ENCODE results near the gene OGT. TPM values are rescaled to one million over a fixed set of nuclear protein-coding genes. Genes with fewer than 3 reads are reported as not detected.
A peak's percentile ranks its signal among the peaks of the same experiment; 100 is the strongest.
"Not testable (repeated sequence)": the region's sequence is repeated elsewhere in the genome, so short reads cannot be mapped to it uniquely, and the experiment has no call there.

OGT gene
- total RNA-seq, 2 experiments from 2014 or later: 354 to 358 TPM

DNA sequence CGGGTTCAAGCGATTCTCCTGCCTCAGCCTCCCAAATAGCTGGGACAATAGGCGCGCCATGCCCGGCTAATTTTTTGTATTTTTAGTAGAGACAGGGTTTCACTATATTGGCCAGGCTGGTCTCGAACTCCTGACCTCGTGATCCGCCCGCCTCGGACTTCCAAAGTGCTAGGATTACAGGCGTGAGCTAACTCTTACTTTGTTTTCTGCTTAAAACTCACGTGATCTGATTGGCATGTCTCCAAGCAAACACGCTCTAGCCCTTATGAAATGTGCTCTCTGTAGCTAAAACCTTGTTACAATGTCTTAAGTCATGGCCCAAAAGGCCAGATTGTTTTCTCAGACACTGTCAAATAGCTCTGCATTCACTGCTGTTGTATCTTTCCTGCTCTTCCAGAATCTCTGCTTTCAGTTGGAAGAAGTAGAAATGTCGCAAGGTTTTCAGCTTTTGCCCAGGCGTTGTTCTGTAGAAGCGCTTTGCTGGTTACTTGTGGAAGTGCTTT, 39.7 kb upstream of the OGT start:
- Mint-ChIP-seq H3K27ac (no peak overlapping the region), H3K4me3 (peak overlapping the region; percentile 76), H3K36me3 (ENCODE audit: low read depth) (peaks cover 2% of the 10 kb centered on the region), H3K4me1 (ENCODE audit: low read depth) (peaks cover 8% of the 10 kb centered on the region), H3K27me3 (no peaks in the 10 kb centered on the region), H3K9me3 (no peaks in the 10 kb centered on the region)
- TF ChIP-seq, protein P1, sequence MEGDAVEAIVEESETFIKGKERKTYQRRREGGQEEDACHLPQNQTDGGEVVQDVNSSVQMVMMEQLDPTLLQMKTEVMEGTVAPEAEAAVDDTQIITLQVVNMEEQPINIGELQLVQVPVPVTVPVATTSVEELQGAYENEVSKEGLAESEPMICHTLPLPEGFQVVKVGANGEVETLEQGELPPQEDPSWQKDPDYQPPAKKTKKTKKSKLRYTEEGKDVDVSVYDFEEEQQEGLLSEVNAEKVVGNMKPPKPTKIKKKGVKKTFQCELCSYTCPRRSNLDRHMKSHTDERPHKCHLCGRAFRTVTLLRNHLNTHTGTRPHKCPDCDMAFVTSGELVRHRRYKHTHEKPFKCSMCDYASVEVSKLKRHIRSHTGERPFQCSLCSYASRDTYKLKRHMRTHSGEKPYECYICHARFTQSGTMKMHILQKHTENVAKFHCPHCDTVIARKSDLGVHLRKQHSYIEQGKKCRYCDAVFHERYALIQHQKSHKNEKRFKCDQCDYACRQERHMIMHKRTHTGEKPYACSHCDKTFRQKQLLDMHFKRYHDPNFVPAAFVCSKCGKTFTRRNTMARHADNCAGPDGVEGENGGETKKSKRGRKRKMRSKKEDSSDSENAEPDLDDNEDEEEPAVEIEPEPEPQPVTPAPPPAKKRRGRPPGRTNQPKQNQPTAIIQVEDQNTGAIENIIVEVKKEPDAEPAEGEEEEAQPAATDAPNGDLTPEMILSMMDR (IDR thresholded peaks at IDR 0.05): no peak
- DNase-seq (no peak), ATAC-seq (no peak)
- CTCF ChIA-PET: no interaction called here
- intact Hi-C loops (cut with micrococcal nuclease): no loop called here
- POLR2A ChIA-PET: interaction anchor here (1.0 to 2.2 kb wide), 5 partner anchors 36 to 125 kb away, joined by 3 to 21 read pairs (median 4); partner anchors contain the start of genes CXCR3 and OGT

DNA sequence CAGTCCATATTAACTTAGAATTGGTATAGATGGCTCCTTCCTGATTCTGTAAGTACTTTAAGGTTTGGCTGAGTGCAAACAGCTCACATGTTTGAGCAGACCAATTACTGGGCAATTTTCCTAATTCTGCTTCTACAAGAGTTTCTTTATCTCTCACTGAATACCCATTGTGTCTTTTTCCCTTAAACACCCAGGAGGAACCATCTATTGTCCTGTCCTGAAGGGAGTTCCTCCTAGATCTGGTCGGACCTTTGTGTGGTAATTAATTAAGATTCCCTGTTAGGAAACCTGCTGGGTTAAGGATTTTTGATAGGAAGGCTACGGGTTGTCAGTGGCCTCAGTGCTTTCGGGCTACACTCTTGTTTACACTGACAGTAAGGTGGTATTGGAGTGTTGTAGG, 36.9 kb upstream of the OGT start:
- H3K27me3 Mint-ChIP-seq; CTCF ChIA-PET; H3K9me3 Mint-ChIP-seq; POLR2A ChIA-PET; H3K27ac Mint-ChIP-seq; intact Hi-C loops (cut with micrococcal nuclease); DNase-seq; ATAC-seq; H3K36me3 Mint-ChIP-seq (ENCODE audit: low read depth); H3K4me1 Mint-ChIP-seq (ENCODE audit: low read depth); H3K4me3 Mint-ChIP-seq: not testable (repeated sequence)

DNA sequence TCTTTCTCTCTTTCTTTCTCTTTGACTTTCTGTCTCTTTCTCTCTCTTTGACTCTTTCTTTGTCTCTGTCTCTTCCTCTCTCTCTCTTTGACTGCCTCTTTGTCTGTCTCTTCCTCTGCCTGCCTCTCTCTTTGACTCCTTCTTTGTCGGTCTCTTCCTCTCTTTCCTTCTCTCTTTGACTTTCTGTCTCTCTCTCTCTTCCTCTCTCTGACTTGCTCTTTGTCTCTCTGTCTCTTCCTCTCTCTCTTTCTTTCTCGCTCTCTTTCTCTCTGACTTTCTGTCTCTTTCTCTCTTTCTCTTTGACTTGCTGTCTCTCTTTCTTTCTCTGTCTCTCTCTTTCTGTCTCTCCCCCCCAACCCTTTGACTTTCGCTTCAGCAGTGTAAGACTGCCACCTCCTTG, 36.4 kb upstream of the OGT start:
- TF ChIP-seq, protein P1 (IDR thresholded peaks at IDR 0.05): no peak
- H3K9me3 Mint-ChIP-seq: no peaks in the 10 kb centered on the region
- no peak overlapping the region for H3K4me3 Mint-ChIP-seq
- no peak for ATAC-seq
- no peak for DNase-seq
- ChIA-PET POLR2A (no interaction called here), CTCF (no interaction called here)
- H3K4me1 Mint-ChIP-seq (ENCODE audit: low read depth): peaks cover 6% of the 10 kb centered on the region
- H3K27ac Mint-ChIP-seq: no peak overlapping the region
- no peaks in the 10 kb centered on the region for H3K36me3 Mint-ChIP-seq (ENCODE audit: low read depth)
- intact Hi-C loops (cut with micrococcal nuclease): no loop called here
- no peaks in the 10 kb centered on the region for H3K27me3 Mint-ChIP-seq

DNA sequence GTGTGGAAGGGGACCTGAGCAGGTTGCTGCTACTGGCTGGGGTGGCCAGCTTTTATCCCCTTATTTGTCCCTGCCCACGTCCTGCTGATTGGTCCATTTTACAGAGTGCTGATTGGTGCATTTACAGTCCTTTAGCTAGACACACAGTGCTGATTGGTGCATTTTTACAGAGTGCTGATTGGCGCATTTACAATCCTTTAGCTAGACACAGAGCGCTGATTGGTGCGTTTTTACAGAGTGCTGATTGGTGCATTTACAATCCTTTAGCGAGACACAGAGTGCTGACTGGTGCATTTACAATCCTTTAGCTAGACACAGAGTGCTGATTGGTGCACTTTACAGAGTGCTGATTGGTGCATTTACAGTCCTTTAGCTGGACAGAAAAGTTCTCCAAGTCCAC, 30.8 kb upstream of the OGT start:
- CTCF ChIA-PET; DNase-seq; intact Hi-C loops (cut with micrococcal nuclease); H3K36me3 Mint-ChIP-seq (ENCODE audit: low read depth); H3K4me1 Mint-ChIP-seq (ENCODE audit: low read depth); ATAC-seq; H3K9me3 Mint-ChIP-seq; H3K27ac Mint-ChIP-seq; H3K4me3 Mint-ChIP-seq; H3K27me3 Mint-ChIP-seq: not testable (repeated sequence)
- POLR2A ChIA-PET: interaction anchor here (0.6 kb wide), 1 partner anchor 168 kb away, joined by 3 read pairs; no protein-coding TSS in a partner anchor

DNA sequence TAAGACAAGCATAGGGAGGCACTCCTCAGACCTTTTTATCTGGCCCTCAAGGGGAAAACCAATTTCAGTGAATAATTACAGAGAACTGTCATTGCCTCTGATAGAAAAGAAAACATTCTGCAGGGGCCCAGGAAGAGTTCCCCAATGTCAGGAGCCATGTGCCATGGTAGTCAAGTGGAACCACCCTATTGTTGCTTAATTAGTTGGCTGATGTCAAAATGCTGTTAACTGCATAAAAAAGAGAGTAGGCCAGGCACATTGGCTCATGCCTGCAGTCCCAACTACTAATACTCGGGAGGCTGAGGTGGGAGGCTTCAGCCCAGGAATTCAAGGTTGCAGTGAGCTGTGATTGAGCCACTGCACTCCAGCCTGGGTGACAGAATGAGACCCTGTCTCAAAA, 28.6 kb upstream of the OGT start:
- H3K4me1 Mint-ChIP-seq (ENCODE audit: low read depth): no peaks in the 10 kb centered on the region
- intact Hi-C loops (cut with micrococcal nuclease): no loop called here
- TF ChIP-seq, protein P1 (IDR thresholded peaks at IDR 0.05): no peak
- POLR2A ChIA-PET: no interaction called here
- no peak overlapping the region for H3K27ac Mint-ChIP-seq
- ATAC-seq: no peak
- H3K9me3 Mint-ChIP-seq: no peaks in the 10 kb centered on the region
- no peaks in the 10 kb centered on the region for H3K36me3 Mint-ChIP-seq (ENCODE audit: low read depth)
- DNase-seq: no peak
- H3K4me3 Mint-ChIP-seq: no peak overlapping the region
- CTCF ChIA-PET: no interaction called here
- no peaks in the 10 kb centered on the region for H3K27me3 Mint-ChIP-seq

DNA sequence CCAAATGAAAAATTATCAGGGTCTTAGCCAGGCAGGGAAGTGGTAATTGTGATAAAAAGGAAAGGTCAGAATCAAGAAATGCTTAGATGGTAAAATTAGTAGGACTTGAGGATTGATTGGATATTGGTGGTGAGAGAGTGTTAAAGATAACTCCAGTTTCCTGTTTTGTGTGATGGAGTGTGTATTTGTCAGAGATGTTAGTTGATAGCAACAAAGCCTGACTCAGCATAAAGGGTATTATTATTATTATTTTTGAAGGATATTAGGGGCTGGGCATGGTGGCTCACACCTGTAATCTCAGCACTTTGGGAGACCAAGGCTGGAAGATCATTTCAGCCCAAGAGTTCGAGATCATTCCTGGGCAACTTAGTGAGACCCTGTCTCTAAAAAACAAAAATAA, 23.6 kb upstream of the OGT start:
- ATAC-seq (no peak), DNase-seq (no peak)
- Mint-ChIP-seq H3K4me1 (ENCODE audit: low read depth) (peaks cover 13% of the 10 kb centered on the region), H3K27me3 (no peaks in the 10 kb centered on the region), H3K36me3 (ENCODE audit: low read depth) (no peaks in the 10 kb centered on the region), H3K27ac (no peak overlapping the region), H3K4me3 (no peak overlapping the region), H3K9me3 (no peaks in the 10 kb centered on the region)
- ChIA-PET POLR2A (interaction anchor here (1.0 kb wide), 1 partner anchor 33 kb away, joined by 3 read pairs; no protein-coding TSS in a partner anchor), CTCF (no interaction called here)
- intact Hi-C loops (cut with micrococcal nuclease): no loop called here
- TF ChIP-seq, protein P1 (IDR thresholded peaks at IDR 0.05): no peak
